Nephron progenitor cell (in vitro differentiated cells): Measurements from ENCODE around the gene PLVAP.
A peak's percentile ranks its signal among the peaks of the same experiment; 100 is the strongest.

ENCODE experiments used
- DNase-seq: peaks from one replicate; pipeline ENCODE4 v3.0.0; 2021
- H3K27ac Mint-ChIP-seq: 2 replicates; pipeline ENCODE4 v1.8.0; 2021; ENCODE audit warnings: mild to moderate bottlenecking, moderate library complexity, mixed read lengths
- H3K27me3 Mint-ChIP-seq: 2 replicates; pipeline ENCODE4 v1.8.0; 2021; ENCODE audit warnings: mild to moderate bottlenecking, low read depth, mixed read lengths; ENCODE audit not compliant: poor library complexity
- H3K36me3 Mint-ChIP-seq: 2 replicates; pipeline ENCODE4 v1.8.0; 2021; ENCODE audit warnings: low read depth, mixed read lengths
- H3K4me1 Mint-ChIP-seq: 2 replicates; pipeline ENCODE4 v1.8.0; 2021; ENCODE audit warnings: mixed read lengths
- H3K4me3 Mint-ChIP-seq: 2 replicates; pipeline ENCODE4 v1.8.0; 2021; ENCODE audit warnings: mild to moderate bottlenecking, moderate library complexity, mixed read lengths
- H3K9me3 Mint-ChIP-seq: 2 replicates; pipeline ENCODE4 v1.8.0; 2021; ENCODE audit warnings: mild to moderate bottlenecking, moderate library complexity, mixed read lengths
- CTCF ChIP-seq: fragments of 200-600 bp; sonication (generic); IDR thresholded peaks from 2 replicates; pipeline ENCODE4 v1.5.0; 2021; ENCODE audit warnings: antibody characterized with exemption

PLVAP gene

DNA sequence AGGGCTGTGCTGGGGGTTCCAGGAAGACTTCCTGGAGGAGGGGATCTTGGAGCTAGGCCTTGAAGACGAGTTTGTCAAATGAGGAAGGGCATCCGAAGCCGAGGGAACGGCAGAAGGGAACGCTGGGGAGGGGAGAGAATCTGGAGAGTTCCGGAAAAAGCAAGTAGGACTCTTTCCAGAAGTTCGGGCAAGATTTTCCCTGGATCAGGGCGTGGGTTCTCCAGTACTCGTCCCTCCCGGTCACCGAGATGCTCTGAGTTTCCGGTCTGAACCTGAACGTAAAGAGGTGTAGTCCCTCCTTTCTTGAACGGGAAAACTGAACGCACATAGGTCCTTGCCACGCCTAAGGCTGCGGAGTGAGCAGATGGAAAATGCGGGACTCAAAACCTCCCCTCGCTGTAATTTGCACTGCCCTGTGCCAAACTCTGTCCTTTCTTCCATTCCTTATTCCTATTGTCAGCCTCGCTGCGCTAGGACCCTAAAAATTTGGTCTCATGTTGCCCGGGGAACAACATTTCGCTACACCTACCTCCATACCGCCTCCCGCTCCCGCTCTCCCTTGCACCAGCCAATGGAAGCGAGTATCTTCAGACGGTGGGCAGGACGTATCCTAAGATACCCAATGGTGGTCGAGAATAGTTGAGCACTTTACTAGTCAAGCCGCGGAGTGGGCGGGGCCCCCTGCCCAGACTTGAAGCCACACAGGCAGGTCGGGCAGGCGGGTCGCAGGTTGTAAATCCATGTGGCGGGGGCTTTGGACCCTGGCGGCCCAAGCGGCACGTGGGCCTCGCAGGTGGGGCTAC lies 40.1 kb downstream of the PLVAP start, which contains the start of gene GTPBP3:
GTPBP3 (plus strand) TSS at position 682 of the 803 bp plus-strand sequence; CDS start at position 741, 59 bp downstream.
- peak; percentile 96 for DNase-seq
- no peaks in the 10 kb centered on the region for H3K9me3 Mint-ChIP-seq
- H3K27me3 Mint-ChIP-seq: peaks cover 5% of the 10 kb centered on the region
- no peak for TF ChIP-seq CTCF
- H3K4me3 Mint-ChIP-seq: peak within 1 kb of the TSS; percentile 96
- H3K4me1 Mint-ChIP-seq: peaks cover 61% of the 10 kb centered on the region
- peak within 1 kb of the TSS; percentile 93 for H3K27ac Mint-ChIP-seq
- peaks cover 13% of the 10 kb centered on the region for H3K36me3 Mint-ChIP-seq

DNA sequence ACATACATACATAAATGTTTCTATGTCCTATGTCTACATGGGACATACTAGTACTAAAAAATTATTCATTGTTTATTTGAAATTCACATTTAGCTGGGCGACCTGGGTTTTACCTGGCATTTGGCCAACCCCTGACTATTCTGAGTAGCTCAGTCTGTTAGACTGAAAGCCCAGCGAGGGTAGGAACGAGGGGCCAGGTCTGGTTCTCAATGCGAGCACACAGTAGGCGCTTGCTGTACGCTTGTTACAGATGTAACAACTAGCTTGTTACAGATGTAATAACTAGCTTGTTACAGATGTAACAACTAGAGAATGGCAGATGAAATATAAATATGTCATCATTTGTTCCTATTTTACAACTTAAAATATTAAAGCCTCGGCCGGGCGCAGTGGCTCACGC lies 41.6 kb downstream of the PLVAP start:
- Mint-ChIP-seq H3K4me3 (peak overlapping the region; percentile 96), H3K4me1 (peaks cover 56% of the 10 kb centered on the region), H3K9me3 (no peaks in the 10 kb centered on the region), H3K27me3 (peaks cover 12% of the 10 kb centered on the region), H3K36me3 (peaks cover 23% of the 10 kb centered on the region), H3K27ac (no peak overlapping the region)
- TF ChIP-seq CTCF: no peak
- DNase-seq: no peak

- no peak for TF ChIP-seq CTCF
- Mint-ChIP-seq H3K9me3 (no peaks in the 10 kb centered on the region), H3K4me3 (peak within 1 kb of the TSS; percentile 96), H3K36me3 (peaks cover 31% of the 10 kb centered on the region), H3K27ac (no peak within 1 kb of the TSS), H3K4me1 (peaks cover 56% of the 10 kb centered on the region), H3K27me3 (peaks cover 19% of the 10 kb centered on the region)
- peak; percentile 97 for DNase-seq
Observed at GRCh38 chr19:17334414-17335409, 42.4 kb downstream of the PLVAP start, which contains the start of gene ANO8. Gene ANO8, minus strand, starts transcription at chr19:17334855. Its CDS starts 185 bp downstream, at chr19:17334670.

- Mint-ChIP-seq H3K27ac (no peak overlapping the region), H3K9me3 (no peaks in the 10 kb centered on the region), H3K4me3 (peak overlapping the region; percentile 96), H3K27me3 (peaks cover 24% of the 10 kb centered on the region), H3K4me1 (peaks cover 49% of the 10 kb centered on the region), H3K36me3 (peaks cover 31% of the 10 kb centered on the region)
- TF ChIP-seq CTCF: no peak
- DNase-seq: no peak
Observed at GRCh38 chr19:17333611-17334413, 43.3 kb downstream of the PLVAP start.
